Transverse colon (tissue), 3 donors: Measurements from ENCODE around the gene PHAX.

Source experiments
- POLR2A ChIP-seq: fragments of 450-650 bp; IDR thresholded peaks from one replicate; pipeline ENCODE4 v1.6.1; 2016; ENCODE audit warnings: antibody characterized with exemption, mild to moderate bottlenecking, moderate library complexity
- POLR2AphosphoS5 ChIP-seq, 3 donors: sonication (generic); formaldehyde crosslinking; IDR thresholded peaks; one replicate each; pipeline ENCODE4 v1.6.1; 2016; ENCODE audit warnings: antibody characterized with exemption in 3 of 3

DNA sequence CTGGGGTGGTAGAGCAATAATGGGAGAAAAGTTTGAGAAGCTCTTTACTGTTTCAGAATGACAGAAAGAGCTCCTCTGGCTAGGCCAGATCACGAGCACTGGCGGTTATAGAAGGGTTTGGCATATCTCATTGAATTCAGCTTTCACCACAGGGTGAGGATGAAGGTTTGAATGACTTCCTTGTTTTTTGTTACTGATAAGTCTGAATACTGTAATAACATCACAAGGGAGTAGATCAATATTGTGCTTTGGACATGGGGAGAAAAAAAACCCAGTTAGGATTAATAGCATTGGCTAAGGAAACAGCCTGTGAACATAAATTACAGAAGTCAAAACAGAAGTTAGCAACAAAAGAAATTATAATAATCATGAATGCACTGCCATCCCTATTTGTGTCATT is 9.4 kb downstream of the PHAX start:
- TF ChIP-seq POLR2AphosphoS5 (IDR thresholded peaks at IDR 0.05) (no peak), POLR2A (no peak)
